Measurements from ENCODE around the gene XPR1.

XPR1 gene

DNA sequence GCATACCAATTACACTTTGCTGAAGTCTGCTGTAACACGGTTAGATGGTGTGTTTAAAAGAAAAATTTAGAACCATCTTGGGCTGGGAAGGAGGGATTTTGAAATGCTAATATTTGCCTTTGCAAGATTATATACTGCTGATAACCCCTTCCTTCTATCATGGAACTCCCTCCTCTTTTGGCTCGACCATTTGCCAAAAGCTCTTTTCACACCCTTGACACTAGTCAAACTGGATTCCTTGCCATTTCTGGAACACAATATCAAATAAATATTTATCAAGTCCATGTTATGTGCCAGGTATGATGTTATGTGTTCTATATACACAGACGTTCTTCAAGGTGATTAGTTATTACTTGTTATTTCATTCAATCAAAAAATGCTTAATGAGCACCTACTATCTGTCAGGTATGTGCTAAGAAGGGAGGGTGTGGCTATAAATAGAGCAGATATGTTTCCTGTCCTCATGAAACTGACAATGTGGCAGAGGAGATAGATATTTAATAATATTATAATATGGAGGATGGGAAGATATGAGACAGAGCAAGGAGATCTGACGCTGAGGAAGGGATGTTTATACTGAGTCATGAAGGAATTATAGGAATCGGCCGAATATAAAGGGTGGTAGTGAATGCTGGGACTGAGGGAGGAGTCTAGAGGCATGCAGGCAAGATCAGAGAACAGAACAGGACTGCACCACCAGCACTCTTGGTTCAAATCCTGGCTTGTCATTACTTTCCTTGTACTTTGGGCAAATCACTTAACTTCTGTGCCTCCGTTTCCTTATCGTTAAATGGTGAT, 16.1 kb upstream of the XPR1 start:
- no peak for DNase-seq (ENCODE audit: low read depth)

DNA sequence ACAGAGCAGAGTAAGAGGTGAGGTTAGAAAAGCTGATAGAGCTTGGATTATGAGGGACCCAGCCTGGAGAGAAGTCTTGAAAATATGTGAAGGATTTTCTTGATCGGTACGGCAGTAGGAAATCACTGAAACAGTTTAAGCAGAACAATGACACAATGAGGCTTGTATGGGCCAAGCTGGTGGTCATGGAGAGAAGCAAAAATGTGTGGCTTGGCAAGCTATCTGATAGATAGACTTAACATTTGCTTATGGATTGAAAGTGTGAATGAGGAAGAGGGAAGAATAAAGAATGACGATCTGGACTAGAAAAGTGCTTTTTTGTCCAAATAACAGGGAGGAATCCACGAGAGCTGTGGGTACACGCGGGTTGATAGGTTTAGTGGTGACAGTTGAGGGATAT, 15.4 kb upstream of the XPR1 start:
- DNase-seq (ENCODE audit: low read depth), result no peak

DNA sequence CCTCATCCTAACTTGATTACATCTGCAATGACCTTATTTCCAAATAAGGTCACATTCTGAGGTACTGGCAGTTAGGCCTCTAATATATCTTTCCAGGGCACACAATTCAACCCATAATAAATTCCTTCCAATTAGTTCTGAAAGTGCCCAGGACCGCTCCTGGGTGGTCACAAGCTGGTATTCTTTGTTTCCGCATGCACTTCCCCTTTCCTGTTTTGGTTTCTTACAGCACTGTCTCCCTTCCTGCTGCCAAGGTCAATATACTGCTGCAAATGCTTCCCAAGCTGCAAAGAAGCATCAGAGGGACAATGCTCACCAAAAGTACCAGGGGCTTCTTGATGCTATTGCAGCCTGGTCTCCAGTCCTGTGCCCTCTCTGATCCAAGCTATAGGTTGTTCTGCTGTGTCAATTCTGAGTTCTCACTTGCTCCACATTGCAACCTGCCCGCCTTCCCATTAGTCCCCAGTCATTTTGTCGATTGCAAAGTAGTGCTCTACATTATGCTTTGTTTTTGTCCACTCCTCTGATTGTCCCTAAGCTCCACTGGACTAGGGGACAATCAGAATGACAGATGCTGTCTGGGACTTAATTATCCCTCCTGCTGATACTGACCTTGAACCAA, 13.9 kb upstream of the XPR1 start:
- DNase-seq (ENCODE audit: low read depth), result no peak

DNA sequence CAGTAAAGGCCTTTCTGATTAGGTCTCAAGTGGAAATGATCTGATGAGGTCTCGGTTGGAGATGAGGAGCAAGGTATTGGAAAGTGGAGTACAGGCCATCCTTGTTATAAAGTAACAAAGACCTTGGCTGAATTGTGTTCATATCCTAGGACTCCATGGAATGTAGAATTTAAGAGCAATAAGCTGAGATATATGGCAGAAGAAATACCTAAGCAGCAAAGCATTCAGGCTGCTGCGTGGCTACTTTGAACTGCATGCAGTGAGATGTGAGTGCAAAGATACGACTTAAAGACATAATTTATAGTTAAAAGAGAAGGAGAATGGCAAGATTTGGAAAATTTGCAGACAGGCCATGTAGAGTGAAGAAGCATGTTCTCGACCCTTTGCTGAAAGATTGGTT, 11.2 kb upstream of the XPR1 start:
- DNase-seq (ENCODE audit: low read depth), result no peak

DNA sequence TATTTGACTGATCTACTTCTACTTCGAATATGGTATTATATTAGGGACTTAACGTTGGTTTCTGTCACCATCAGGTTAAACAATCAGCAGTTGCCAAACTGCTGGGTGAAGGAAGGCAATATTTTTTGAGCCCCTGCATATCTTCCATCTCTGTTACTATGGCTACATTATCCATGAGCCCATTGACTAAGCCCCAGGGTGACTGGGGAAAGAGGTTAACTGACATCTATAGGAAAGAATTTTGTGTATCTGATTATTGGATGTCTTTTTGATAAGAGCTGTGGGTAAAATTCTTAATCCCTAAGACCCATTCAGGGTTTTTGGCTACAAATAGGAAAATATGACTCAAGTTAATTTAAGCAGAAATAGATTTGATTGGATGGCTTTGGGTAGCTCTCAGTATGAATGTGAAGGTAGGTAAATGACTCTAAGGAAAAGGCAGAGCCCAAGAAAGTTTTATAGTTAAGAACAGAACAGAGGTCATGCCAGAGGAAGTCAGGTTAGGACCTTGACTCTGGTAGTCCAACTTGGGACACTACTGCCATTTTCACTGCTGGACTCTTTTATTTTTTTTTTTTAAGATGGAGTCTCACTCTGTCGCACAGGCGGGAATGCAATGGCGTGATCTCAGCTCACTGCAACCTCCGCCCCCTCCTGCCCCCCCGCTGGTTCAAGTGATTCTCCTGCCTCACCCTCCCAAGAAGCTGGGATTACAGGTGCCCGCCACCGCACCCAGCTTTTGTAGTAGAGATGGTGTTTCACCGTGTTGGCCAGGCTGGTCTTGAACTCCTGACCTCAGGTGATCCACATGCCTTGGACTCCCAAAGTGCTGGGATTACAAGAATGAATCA, 8.9 kb upstream of the XPR1 start:
- no peak for DNase-seq (ENCODE audit: low read depth)

DNA sequence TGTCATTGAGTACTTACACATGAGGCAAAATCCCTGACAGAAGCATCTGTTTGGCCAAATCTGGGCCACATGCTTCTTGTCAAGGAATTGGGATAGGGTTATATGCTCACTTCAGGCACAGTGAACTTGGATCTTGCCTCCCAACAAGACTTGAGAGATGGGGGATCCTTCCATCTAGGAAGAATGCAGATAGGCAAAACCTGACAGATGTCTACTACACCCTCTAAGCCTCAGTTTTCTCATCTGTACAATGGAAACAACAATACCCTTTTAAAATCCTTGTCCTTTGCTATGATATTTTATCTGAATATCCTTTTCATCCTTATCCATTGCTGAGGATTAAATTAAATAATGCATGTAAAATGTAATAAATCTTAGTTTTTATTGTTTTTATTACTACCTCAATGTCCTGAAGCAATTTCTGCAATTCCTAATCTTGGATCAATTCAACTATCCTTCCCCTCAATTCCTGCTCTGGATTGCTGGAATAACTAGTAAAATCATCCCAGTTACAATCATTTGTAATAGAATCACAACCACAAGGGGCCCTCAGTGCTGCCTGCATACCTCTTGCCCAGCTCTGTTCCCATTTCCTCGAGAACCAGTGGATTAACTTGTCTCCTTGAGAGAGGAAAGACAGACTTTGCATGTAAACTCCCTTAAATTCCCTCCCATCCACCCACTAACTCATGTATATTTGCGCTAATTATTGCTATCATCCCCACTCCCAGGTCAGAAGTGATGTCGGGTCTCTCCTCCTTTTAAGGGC, 8.1 kb upstream of the XPR1 start:
- no peak for DNase-seq (ENCODE audit: low read depth)

DNA sequence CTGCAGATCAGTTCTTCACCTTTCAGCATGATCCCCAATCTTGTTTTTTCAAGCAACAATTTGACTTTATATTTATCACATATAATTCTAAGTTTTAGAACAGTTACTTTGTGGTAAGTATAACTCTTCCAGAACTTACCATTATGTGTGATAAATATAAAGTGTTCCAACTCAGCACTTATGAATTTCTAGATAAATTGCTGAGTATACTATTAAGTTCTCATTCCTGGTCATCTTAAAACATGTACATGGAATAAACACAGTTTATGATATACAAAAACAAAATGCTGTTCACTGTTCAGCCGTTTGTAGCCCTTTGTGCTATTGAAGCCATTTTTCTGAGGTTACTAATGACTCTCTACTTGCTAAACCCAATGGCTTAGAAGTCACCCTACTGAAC, 5.1 kb upstream of the XPR1 start:
- no peak for DNase-seq (ENCODE audit: low read depth)

DNA sequence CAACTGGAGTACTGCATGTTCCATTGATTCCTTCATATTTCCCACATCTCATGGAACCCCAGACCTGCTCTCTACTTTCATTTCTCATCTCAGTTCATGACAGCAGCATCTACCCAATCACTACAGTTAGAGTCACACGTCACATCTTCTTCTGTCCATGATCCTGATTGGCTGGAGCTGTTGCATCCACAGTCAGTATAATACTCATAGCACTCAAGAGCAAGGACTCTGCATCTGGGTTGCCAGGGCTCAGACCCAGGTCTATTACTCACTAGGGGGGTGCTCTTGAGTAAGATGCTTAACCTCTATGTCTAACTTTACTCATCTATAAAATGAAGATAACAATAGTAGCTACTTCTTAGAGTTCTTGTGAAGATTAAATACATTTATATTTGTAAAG, 4.4 kb upstream of the XPR1 start:
- DNase-seq (ENCODE audit: low read depth), result no peak

DNA sequence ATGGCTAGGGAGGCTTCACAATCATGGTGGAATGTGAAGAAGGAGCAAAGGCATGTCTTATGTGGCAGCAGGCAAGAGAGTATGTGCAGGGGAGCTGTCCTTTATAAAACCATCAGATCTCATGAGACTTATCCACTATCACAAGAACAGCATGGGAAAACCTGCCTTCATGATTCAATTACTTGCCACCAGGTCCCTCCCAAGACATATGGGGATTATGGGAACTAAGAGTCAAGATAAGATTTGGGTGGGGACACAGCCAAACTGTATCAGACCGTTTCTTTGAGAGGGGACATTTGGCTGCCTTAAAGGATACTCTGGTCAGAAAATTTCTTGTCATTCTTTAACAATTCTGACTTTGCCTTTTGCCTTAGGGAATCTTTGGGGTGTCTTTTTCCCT, 3.2 kb upstream of the XPR1 start:
- DNase-seq (ENCODE audit: low read depth), result no peak

DNA sequence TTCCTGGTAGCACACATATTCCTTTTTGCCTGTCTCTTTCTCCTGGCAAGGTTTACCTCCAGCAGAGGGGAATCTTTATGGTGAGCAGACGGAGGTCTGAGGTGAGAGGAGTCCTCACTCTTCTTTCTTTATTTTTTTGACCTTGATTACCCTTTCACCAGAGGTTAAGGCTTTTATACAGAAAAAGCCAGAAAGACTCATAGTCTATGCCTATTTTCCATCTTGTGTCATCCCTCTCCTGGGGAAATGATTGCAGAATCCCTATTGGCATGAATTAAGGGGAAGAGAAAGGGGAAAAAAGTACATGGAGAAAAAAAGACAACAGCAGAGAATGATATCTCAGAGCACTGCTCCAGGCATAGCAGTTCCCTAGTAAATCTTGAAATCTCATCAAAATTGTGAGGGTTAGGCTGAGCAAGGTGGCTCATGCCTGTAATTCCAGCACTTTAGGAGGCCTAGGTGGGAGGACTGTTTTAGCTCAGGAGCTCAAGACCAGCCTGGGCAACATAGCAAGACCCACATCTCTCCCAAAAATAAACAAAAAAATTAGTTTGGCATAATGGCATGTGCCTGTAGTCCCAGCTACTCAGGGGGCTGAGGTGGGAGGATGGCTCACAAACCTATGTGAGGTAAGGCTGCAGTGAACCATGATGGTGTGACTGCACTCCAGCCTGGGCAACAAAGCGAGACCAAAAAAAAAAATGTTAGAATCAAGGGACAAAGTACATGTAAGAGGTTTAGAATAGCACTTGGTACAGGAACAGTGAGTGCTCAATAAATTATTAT, 1.2 kb upstream of the XPR1 start:
- no peak for DNase-seq (ENCODE audit: low read depth)

DNA sequence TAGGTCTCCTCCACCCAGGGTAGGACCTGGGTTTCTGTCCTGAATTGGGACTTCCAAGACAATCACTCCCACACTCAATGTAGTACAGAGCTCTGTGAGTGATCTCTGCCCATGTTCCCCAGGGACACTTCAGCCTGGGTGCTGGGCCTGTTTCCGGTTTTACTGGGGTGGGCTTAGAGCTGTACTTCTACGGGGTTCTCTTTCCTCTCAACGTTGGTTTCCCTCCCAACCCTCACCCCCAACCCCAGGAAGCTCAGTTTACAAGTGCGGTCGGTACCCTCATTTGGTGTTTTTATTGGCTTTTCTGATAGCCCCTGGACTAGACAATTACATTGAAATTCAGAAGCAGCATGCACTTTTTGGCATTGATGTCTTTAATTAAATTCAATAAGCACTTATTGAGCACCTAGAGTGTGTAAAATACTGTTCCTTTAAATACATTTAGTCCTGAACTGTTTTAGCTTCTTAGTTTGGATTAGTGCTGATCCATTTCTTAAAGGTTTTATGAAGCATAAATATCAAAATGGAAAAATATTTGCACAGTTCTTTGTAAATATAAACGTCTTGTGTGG, 542 bp upstream of the XPR1 start:
- DNase-seq (ENCODE audit: low read depth), result no peak

DNA sequence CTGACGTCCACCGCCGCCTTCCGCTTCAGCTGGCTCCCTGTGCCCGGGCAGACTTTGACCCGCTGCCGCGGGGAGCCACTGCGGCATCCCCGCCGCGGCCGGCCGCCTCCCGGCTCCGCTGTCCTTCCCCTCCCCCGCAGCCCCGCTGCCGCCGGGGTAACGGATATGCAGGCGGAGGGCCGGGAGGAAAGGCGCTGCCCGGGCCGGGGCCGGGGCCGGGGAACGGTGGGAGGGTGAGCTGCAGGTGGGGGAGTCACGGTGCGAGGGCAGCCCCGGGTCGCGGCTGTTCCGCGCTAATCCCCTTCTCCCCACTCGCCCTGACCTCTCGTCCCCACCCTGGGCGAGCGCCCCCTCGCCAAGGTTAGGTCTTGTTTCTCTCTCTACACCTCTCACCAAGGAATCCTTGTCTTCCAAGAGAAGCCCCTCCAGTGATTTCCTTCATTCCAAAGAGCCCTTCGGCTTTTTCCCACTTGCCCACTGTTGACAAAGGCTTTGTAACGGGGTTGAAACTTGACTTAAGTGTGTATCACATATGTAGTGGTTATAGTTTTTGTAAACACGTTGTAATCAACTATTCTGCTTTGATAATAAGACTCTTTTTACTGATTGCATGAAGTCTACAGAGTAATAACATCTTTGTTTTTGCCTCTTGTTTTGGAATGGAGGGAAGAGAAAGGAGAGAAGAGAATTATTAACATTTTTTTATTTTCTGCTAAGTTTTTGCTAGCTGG, 669 bp downstream of the XPR1 start:
- no peak for DNase-seq (ENCODE audit: low read depth)

DNA sequence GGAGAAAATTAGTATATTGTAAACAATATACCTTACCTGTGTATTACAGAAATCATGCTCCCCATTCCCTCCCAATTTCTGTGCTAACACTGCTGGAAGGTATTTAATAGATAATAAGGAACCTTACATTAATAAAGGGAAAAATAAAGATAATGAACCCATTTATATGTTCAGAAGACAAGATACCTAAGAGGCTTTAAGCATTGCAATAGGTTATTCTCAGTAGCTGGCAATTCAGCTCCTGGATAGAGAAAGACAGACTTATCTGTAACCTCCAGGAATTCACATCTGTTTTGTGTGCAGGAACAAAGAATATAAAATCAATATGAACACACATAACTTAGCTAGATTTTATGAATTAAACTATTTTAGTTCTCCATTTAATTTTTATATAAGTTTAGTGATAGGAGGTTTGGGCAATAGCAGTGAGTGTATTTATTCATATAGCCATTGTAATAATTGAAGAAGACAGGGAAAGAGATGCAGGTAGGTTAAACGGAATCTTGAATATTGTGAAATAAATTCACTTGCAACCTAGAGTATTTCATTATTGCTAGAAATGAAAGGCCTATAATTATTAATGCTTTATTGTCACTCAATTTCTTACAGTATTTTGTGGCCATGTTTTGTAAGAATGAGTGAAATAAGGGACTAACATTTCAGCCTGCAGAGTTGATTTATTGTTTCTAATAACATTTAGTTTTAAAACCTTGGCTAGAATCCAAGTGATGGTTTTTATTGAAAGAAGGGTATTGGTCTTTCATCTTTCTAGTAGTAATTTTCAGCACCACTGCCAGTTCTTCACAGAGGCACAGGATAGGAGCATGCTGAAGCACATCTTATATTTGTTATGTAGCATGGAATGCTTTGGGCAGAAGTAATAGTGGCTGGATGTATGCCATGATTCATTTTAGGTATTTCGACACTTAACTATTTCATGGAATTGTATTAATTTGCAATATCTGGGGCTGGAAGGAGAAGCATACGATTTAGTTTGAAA, 1.5 kb downstream of the XPR1 start:
- no peak for DNase-seq (ENCODE audit: low read depth)

DNA sequence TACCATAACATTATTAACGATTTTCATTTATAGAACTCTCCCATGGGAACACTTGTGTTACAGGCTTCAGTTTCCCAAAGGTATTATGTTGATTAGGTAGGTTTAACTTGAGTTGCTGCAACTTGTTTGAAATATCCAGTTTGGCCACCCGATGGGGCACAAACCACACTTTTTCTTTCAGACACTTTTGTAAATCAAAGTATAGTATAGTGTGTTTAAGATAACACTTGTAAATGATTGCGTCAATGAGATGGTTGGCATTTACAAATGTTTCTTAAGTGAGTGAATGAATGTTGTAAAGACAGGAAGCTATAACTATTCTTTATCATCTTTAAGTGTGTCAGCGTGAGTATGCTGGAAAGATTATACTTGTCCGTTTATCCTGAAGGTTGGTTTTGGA, 4.3 kb downstream of the XPR1 start:
- DNase-seq (ENCODE audit: low read depth), result no peak

DNA sequence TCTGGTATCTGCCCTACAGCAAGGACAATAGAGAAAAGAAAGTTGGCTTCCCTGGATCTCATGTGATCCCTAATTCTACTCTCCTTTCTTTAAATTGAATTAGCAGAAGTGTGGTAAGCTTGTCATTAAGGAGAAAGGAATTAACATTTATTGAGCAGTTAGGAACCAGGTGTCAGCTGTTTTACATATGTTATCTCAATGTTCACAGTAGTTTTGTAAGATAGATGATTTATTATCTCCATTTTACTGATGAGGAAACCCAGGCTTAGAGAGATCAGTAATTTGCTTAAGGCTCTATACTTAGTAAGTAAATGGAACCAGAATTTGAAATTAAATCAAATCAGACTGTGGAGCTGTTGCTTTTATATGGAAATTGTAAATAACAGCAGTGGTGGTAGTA, 8.0 kb downstream of the XPR1 start:
- no peak for DNase-seq (ENCODE audit: low read depth)

DNA sequence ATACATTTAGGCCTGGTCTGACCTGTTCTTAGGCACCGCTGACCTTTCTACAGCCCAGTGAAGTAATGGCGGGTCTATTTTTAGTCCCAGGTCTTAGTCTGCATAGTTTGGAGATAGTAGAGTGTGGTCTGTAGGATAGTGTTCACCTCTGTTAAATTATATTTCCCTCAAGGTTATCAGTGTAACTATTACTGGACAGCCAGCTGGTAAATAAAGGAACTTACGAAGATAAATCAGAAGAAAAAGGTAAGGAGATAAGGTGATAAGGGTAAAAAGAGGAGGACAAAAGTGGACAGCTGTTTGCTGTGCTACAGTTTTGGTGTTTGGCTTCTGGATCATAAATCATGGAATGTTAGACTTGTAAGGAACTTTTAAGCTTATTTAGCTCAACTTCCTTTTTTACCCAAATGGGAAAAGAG, 8.7 kb downstream of the XPR1 start:
- no peak for DNase-seq (ENCODE audit: low read depth)

DNA sequence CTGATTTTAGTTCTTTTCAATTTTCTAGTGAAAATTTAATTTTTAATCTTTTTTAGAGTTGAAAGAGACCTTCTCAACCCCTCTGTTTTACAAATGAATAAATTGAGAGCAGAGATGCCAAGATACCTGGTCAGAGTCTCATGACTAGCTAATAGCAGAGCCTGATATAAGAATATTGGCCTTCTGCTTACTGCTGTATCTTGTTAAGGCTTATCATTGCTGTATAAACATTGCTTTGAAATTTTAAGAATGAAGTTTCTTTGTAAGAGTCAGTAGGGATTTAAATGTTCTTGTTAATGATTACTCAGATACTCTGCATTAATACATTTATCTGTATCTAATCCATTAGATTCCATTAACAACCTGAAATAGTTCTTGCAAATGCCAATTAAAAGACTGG, 9.8 kb downstream of the XPR1 start:
- DNase-seq (ENCODE audit: low read depth), result no peak

DNA sequence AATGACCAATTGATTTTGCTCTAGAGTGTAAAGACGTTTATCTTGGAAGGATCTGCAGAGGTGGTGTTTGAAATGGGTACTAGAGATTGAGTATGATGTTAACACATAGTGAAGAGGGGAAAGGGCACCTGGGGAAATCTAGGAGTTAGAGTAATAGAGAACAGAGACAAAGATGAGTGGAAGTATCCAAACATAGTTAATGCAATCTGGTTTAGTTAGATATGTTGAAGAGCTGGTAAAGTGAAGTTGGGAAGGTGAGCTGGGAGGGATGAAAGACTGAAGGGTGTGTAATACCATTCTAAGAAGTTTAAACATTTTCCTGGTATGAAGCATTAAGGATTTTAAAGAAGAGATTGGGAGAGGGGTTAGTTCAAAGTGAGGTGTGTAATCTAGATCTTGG, 11.0 kb downstream of the XPR1 start:
- DNase-seq (ENCODE audit: low read depth), result no peak

DNA sequence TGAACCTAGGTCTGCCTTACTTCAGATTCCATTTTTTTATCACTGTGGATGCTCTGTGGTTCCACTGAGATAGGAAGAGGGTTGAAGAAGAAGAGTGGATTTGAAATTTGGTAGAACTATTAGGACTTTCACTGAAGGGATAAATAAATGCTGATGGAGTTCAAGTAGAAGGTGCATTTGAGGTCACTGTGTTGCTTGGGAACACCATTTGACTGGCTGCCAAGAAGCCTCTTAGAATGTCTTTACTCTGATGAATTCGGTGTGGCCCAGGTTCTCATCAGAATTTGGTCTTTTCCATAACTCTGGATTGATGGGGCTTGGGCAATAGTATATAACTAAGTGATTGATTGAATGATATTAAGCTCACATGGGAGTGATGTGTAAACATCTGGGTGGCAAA, 11.9 kb downstream of the XPR1 start:
- DNase-seq (ENCODE audit: low read depth), result no peak

Measured in non-pigmented ciliary epithelial cell (primary cell).